GM23248 (cell line): ENCODE results near the gene MAFG.

Experiments used
- EZH2 ChIP-seq: fragments of 200-600 bp; sonication (generic); IDR thresholded peaks from 2 replicates; pipeline ENCODE4 v1.6.1; 2018; ENCODE audit warnings: antibody characterized with exemption, mild to moderate bottlenecking; ENCODE audit not compliant: insufficient read depth, poor library complexity, severe bottlenecking
- EZH2phosphoT487 ChIP-seq: fragments of 200-600 bp; sonication (generic); IDR thresholded peaks from 2 replicates; pipeline ENCODE4 v1.6.1; 2018; ENCODE audit warnings: antibody characterized with exemption, moderate library complexity, mild to moderate bottlenecking, low read depth; ENCODE audit not compliant: insufficient read depth

DNA sequence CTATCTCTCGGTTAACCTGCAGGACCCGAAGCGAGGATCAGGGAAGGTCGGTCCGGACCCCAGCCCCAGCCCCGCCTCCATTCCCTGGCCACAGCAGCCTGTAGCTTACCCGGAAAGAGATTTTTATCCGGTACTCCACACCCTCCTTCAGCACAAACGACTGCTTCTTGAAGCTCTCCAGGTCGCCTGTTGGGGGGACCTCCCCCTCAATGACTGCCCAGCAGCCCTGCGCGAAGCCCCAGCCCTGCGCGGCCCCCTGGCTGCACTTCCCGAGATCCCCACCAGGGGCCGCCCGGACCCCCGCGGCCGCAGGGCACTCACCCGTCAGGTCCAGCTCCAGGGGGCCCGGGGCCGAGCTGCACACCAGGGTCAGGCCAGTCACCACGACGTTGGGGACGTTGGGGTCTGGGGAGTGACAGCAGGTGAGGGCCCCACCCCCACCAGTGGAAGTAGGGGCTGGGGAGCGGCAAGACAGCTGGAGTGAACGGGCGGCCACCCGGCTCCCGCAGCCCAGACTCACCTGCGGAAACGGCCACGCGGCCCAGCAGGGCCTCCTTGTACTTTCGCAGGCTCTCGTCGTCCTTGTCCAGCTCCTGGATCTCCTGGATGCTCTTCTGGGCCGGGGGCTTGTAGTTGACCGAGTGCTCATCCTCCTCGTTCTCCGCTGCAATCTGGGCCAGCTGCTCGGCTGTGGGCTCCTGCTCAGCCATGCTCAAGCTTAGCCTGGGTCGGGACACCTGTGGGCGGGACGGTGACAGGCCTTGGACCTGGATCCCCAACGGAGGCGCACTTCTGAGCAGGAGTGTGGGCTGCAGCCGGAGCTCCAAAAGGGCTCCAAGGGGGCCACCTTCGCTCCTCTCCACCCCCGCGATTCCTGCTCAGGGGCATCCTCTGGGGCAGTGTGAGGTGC, 58.1 kb downstream of the MAFG start:
- TF ChIP-seq EZH2phosphoT487, result no peak
- TF ChIP-seq EZH2, result no peak
